Measurements from ENCODE around the gene IKZF3. TPM values are rescaled to one million over a fixed set of nuclear protein-coding genes. Genes with fewer than 3 reads are reported as not detected.
A peak's percentile ranks its signal among the peaks of the same experiment; 100 is the strongest.
"Not testable (repeated sequence)": the region's sequence is repeated elsewhere in the genome, so short reads cannot be mapped to it uniquely, and the experiment has no call there.

Gene IKZF3
- not detected in 2 replicates for total RNA-seq (2014; rRNA removed; shearing (Covaris generic))

DNA sequence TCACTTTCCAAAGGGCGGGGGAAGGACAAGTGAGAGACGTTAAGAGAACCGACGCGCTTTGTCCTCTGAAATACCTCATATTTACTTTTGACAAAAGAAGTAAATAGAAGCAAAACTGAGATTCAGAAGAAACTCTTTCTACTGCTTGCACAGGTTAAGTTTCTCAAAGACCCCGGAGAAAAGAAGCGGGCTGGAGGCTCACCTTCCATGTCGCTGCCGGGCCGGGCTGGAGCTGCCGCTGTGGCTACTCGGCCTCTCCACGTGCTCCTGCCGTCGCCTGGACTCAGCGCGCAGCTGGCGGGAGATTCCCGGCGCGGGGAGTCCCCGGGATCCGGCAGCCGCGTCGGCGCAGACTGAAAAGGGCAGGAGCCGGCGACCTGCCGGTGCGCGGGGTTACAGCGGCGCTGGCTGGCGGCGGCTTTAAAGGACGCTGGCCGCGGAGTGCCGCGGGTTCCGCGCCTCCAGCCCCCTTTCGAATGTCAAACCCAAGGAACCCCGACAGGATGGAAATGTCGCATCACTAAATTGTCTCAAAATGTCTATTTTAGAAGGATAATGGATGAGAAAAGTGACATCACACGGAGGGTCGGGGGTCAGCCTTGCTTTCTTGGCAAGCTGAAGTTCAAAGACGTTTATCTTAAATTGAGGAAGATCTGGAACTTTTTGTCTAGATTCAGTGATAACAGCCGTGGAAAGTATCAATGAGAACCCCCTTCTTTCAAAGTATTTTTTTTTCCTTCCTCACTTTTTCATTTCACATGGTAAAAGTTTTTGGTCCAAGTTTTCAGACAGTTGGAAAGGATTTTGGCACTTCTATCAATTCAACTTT lies at the start of gene IKZF3:
IKZF3 (minus strand) TSS at position 395 of the 829 bp plus-strand sequence; CDS start at position 209, 186 bp downstream.
- DNase-seq (ENCODE audit: low spot score), result peak; percentile 15

DNA sequence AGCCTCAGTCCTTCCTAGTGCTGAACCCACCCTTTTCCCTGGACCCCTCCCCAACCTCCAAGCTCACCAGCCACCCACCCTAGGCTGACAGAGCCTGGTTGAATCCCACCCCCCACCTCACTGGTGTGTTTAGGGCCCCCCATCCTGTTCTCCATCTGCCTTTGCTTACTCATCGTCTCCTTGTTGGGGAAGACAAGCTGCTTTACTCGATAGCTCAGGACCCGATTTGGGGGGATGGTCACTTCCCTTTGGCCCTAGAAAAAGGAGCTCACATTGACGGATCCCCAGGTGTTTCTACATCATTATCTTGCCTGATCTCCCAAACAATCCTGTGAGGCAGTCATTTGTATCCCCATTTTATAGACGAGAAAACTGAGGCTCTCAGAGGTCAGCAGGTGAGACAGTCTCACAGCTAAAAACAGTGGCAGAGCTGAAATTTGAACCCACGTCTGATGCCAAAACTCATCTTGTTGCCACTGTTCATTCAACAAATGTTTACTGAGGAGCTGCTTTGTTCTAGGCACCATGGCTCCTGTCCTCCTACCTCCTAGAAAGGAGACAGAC lies 44.8 kb upstream of the IKZF3 start:
- no peak for DNase-seq (ENCODE audit: low spot score)

DNA sequence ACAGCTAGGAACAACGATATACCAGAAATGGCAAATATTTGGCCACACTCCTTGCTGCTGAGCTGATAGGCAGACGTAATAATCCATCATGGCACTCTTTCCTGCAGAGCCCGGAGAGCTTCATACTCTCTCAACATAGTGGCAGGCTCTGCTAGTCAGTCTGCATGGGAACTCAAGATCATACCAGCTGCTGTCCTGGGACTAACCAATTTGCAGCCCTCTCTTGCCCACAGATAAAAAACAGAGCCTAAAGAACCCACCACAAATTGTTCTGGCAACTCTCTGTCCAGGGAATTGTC lies 40.8 kb upstream of the IKZF3 start:
- DNase-seq (ENCODE audit: low spot score), result no peak

DNA sequence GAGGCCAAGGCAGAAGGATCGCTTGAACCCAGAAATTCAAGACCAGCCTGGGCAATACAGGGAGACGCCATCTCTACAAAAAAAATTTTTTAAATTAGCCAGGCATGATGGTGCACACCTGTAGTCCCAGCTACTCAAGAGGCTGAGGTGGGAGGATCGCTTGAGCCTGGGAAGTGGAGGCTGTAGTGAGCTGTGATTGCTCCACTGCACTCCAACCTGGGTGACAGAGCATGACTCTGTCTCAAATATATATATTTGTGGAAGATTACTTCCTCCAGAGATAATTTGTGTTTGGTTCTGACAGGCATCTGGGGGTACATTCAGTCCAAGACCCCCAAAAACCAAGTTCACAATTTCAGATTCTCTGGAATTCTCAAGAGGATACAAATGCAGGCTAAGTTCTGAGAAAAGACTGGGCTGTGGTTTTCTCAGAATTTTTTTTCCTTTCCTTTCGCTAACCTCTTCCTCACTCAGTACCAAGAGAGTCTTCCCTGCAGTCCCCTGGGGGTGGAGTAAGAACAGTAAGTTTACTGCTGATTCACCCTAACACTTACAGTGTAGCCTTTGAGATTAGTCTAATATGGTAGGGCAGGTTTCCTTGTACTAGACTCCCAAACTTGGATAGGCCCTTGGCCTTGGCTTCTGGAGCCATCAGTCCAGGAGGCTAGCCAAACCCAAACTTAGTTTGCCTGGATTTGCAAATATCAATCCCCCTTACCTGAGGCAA lies 39.2 kb upstream of the IKZF3 start:
- no peak for DNase-seq (ENCODE audit: low spot score)

DNA sequence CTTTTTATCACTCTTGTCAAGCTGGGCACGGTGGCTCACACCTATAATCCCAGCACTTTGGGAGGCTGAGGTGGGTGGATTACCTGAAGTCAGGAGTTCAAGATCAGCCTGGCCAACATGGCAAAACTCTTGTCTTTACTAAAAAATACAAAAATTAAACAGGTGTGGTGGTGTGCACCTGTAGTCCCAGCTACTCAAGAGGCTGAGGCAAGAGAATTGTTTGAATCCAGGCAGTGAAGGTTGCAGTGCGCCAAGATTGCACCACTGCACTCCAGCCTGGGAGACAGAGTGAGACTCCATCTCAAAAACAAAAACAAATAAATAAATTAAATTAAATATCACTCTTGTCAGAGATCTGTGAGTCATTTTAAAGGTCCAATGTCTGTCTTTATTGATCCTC lies 37.9 kb upstream of the IKZF3 start:
- DNase-seq (ENCODE audit: low spot score), result not testable (repeated sequence)

DNA sequence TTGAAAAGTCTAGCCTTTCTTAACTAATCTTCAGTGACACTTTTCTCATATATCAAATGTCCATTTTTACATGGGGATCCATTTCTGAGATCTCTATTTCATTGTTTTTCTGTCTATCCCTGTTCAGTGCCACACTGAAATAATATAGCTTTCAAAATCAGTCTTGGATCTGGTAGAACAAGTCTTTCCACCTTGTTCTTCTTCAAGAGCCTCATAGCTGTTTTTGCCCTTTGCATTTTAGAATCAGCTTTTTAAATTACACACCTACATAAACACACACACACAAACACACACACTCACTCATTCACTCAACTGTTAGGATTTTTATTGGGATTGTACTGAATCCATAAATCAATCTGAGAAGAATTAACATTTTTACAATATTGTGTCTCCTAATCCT lies 35.1 kb upstream of the IKZF3 start:
- no peak for DNase-seq (ENCODE audit: low spot score)

DNA sequence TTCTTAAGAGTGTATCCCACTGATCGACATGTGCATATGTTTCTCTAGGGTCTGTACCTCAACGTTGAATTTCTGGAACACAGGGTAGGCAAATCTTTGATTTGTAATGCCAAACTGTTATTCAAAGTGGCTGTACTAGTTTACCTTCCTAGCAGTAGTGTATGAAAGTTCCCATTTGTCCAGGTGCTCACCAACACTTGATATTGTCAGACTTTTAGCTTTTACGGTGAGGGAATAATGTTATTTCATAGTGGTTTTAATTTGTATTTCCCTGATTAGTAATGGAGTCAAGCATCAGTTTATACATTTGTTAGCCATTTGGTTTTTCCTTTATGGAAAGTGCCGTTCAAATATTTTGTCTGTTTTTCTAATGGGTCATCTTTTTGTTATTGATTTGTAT lies 34.0 kb upstream of the IKZF3 start:
- no peak for DNase-seq (ENCODE audit: low spot score)

DNA sequence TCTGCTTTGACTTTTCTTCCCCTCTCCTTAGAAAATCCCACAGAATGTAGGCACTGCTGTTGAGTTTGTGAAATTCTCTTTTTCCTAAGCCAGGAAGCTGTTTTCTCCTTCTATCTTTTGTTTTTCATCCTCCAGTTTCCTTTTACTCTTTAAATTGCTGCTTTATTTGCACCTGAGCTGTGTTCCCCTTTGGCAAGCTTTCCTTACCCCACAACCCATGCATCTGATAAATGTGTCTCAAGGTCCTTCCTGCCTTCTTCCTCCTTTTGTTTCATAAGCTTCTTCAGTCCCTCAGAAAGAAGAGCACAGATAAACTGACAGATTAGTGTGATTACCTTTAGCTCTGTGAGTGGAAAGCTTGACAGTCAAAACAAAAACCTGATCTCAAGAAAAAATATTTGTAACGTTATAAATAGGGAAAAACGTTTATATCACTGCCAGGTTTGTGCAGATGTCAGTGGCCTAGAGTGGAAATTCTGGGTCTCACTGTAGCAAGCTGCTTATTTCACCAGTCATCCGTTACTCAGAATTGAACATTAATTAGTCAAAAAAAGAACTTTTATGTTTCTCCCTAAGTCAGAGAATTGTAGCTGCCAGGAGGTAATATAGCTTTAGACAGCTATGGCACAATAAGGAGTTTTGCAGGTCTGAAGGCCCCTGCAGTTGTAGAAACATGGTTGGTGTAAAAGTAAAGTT lies 30.7 kb upstream of the IKZF3 start:
- DNase-seq (ENCODE audit: low spot score), result no peak

DNA sequence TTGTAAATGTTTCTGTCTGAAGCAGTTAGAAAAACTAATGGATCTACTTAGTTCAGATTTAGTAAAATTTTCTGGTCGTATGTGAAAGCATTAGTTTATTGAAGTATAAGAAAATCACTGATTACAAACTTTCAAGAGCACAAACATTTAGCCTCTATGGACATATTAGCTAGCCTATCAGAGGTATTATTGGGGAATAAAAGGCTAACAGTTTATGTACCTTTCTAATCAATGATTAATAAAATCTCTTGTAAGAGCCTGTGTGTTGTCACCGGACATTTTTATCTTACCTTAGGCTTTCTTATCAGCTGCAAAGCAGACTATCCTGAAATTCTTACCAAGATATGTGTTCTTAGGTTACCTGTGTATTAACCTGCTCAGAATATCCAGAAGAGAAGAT lies 25.1 kb upstream of the IKZF3 start:
- DNase-seq (ENCODE audit: low spot score), result no peak

DNA sequence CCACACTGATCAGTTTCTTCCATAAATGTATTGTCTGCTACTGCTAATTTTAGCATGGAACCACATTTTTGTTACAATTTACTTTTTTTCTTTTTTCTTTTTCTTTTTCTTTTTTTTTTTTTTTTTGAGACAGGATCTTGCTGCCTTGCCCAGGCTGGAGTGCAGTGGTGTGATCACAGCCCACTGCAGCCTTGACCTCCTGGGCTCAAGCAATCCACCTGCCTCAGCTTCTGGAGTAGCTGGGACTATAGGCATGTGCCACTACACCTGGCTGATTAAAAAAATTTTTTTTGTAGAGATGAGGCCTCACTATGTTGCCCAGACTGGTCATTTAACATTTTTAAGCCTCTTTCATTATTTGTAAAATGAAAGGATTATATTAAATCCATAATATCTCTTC lies 23.0 kb upstream of the IKZF3 start:
- no peak for DNase-seq (ENCODE audit: low spot score)

DNA sequence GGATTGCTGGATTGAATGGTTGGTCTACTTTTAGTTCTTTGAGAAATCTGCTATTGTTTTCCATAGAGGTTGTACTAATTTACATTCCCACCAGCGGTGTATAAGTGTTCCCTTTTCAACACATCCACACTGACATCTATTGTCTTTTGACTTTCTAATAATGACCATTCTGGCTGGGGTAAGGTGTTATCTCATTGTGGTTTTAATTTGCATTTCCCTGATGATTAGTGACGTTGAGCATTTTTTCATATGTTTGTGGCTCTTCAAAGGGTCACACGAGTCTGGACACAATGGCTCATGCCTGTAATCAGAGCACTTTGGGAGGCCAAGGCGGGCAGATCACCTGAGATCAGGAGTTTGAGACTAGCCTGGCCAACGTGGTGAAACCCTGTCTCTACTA lies 22.0 kb upstream of the IKZF3 start:
- not testable (repeated sequence) for DNase-seq (ENCODE audit: low spot score)

DNA sequence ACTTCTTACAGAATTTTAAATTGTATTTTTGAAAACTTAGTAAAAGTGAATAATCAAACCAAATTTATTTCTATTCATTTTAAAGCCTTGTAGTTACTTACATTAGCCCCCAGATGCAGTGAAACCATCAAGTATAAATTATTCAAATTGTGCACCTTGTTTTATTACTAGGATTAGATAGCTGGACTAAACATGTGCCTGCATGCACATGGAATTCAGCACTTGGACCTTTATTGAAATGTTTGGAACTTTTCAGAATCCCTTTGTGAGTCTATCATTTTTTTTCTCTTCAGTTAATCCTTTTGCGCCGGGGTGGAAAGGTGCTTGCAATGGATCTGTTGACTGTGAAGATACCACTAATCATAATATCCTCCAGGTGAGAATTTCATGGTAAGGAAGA lies 8.6 kb upstream of the IKZF3 start:
- DNase-seq (ENCODE audit: low spot score), result peak; percentile 45

DNA sequence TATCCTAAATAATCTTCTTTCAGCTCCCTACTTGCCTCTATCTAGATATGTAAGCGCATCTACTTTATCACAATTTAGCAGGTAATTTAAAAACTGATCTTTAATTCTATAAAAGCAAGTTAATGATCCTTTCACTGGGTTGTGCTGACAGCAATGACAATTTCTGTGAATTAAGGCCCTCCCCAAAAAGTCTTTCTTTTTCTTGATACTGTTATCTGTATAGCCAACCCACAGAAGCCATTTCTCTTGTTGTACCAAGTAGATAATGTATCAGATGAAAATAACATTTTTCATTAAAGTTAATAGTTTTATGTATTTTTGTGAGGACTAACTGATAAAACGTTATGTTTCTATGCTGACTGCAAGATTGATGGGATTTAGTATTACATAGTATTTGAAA lies 7.7 kb upstream of the IKZF3 start:
- DNase-seq (ENCODE audit: low spot score), result no peak

DNA sequence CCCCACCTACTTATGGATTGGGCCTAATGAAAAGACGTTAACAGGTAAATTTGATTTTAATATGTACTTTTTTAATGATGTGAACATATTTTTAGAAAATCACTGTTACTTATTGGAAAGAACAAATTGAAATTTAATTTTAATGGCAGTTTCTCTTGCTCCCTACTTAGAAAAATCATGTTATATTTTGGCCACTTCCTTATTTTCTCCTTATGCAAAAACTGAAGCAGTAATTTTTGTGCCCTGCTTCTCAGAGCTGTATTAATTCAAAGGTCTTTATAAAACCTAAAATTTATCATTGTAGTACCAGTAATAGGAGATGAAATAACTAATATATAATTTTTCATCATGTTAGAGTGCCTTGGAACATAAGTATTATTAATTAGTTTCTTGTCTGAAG lies 6.7 kb upstream of the IKZF3 start:
- no peak for DNase-seq (ENCODE audit: low spot score)

DNA sequence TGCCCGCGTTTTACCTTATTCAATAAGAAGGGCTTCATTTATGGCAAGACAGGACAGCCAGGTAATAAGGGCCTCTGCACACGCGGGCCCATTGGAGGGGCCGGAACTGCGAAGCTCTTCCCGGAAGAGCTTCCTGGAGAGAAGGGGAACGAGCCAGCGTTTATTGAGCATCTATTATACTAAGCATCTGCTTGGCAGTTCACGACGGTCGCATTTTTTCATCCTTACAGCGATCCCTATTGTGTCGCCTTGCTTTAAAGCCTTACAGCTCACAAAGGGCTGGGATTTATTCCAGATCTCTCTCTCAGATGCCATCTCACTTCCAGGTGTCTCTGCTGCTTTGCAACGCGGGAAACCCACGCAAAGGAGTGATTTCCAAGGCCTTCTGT lies 4.4 kb upstream of the IKZF3 start:
- DNase-seq (ENCODE audit: low spot score), result no peak

DNA sequence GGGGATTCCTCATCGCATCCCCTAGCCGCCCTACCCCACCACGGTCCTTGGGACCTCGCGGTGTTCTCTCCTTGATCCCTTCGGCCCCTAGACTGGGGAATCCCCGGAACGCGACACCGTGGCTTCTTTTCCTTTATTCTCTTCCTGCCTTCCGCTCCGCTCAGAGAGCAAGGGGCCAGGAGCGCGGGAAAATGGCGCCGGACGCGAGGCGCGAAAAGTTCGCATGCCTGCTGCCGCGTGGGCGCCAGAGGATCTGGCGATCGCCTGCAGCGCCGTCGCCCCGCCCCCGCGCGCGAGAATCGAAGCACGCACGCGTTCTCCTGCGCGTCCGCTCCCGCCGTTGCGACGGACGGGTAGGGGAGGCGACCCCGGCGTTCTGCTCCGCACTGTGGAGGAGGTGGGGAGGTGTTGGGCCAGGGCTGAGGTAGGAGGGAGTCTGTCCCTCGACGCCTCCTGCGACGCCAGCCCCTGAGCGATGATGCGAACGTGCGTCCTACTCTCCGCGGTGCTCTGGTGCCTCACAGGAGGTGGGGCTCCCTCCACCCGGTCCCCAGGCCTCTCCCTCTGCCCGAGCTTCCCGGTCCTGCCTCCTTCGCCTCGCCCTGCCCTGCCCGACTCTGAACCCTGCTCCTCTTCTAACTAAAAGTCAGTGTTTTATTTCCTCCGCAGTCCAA lies 3.9 kb upstream of the IKZF3 start, which contains the start of gene ZPBP2:
ZPBP2 (plus strand) TSS at position 323 of the 674 bp plus-strand sequence; CDS start at position 476, 153 bp downstream.
- DNase-seq (ENCODE audit: low spot score), result no peak

DNA sequence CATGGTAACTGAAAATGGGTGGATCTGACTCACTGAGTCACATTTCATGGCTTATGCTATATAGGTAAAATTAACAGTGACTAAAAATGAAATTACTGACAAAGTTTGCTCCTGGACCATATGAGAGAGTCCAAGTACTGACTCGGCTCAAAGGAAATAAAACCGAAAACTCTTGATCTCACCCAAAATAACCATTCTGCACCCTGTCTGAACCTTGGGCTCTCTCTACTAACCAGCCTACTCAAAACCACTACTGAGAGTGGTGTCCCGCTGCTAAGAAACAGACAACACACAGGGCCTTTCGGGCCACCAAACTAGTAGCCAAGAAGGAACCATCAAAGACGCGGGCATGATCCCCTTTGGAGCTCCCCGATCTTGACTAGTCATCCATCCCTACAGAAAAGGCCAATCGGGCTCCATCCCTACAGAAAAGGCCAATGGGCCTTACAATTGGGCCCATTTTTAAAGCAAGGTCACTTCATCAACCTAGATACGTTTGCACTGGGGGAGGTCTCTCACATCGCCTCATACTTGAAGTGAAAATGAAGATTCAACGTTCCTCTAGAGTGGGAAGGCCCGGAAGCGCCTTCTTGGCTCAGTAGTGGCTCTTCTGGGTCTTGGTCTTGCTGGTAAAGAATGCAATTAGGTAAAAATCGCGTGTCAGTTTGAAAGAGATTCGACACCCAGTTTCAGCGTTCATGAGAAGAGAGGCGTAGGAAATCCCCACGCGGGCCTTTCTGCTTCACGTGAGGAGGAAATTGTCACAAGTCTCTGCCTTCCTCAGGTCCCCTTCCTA lies 3.2 kb upstream of the IKZF3 start:
- DNase-seq (ENCODE audit: low spot score), result no peak

DNA sequence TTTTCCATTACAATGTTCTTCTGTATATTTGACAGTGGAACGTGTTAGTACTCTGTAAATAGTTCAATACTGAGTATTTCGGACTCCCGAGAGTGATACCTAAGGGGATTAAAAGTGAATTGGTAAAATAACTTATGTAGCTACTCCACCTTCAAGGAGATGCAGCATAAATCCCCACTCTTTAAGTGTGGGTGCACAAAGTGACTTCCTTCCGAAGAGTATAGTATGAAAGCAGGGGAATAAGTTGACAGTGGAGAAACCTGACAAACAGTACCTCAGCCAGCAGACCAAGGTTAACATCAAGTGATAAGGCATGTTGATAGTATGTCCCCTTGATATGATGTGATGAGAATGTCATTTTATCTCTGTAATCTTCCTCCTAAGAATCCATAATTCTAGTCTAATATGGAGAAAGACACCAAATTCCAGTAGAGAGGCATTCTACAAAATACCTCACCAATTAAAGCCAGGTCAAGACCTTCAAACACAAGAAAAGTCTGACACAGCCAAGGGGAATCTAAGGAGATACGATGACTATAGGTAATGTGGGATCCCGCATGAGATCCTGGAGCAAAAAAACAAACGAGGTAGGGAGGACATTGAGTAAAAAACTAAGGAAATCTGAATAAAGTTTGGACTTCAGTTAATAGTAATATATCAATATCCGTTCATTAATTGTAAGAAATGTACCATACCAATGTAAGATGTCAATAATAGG lies 2.1 kb upstream of the IKZF3 start:
- DNase-seq (ENCODE audit: low spot score), result no peak

DNA sequence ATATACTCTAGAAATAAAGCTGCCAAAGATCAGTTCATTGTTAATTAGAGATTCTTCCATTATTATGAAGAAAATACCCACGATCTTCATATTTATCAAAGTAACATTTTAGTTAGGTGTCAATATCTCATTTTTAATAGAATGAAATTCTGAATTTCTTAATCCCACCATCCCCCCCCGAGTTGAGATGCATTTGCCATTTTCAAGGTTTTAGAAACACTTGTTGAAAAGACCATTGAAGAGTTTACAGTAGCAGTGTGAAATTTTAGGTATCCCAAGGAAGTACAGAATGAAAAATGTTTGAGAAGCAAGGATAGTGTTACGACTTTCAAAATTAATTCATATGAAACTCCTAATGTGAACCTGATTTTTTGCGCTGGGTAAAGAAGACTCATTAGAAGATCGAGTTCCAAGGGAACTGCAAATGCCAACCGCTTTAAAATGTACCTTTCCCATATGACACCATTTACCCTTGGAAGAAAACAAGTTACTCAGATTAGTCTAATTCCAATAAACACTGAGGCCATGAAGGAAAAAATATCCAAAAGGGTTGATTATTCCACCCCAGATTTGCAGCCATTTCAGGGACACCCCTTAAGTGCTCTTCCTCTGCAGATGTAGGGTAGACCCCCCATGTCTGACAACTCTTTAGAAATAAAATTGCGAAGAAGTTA lies 731 bp downstream of the IKZF3 start:
- DNase-seq (ENCODE audit: low spot score), result no peak

DNA sequence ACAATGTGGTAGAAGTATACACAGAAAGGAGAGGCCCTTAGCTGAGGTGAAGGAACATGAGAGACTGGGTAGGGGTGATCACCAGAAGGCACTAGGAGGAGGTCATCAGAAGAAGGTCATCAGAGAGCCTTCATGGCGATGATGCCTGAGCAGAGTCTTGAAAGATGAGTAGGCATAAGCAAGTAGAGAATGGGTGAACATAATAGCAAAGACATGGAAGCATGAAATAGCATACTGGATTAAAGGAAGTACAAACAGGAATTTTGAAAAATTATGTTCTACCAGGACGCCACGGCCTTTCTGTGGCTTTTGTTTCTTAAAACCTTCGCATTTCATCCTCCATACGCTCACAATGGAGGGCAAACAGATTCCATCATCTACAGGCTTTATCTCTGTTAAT lies 2.9 kb downstream of the IKZF3 start:
- DNase-seq (ENCODE audit: low spot score), result no peak
